Measurements from ENCODE around the gene TMEM109. TPM values are rescaled to one million over a fixed set of nuclear protein-coding genes. Genes with fewer than 3 reads are reported as not detected.

TMEM109 gene
- total and polyA plus RNA-seq, 2 of the 8 experiments (the other 6 are each of a cell fraction or from before 2014, with no cell fraction given) = 27.3 to 30.3 TPM

DNA sequence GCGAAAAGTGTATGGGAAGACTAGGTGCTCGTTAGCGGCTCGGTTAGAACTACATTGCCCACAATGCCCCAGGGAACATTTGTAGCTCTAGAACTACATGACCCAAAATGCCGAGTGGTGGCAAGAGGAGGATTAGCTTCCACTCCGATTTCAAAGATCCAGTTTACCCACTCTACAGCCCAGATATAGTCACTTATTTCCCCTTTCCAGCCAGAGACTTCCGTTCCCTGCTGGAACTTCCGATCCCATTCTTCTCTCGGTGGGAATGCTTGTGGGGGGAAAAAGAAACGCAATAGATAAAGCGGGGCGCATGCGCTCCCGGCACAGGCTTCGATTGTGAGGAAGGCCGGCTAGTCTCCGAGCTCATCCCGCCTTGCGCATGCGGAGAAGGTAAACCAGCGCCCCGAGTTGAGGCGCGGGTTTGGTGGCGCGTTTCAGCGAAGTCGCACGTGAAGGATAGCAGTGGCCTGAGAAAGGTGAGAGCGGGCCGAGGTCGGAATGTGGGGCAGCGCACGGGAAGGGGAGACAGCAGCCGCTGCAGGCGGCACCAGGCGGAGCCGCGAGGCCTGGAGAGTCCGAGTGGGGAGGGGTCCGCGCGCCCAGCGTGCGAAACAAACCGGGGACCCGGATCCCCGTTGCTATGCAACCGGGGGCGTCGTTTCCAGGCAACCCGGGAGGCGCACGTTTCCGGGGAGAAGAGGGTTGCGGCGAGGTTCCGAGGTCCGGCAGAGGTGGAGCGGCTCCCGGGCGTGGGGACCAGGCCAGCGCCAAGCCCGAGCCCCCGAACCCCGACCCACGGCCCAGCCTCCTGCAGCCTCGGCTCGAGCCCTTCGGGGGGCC lies at the start of gene TMEM109 (continued):
- TF ChIP-seq KDM5A (IDR thresholded peaks at IDR 0.05; ENCODE audit: low read length) (no peak), RNF2 (IDR thresholded peaks at IDR 0.05; ENCODE audit: borderline replicate concordance, low read depth, low read length, missing control alignments, poor library complexity, severe bottlenecking) (no peak), SP4 (IDR thresholded peaks at IDR 0.05; ENCODE audit: low read length) (peak; percentile 35; the same call in 1 of the 2 replicates), ASH2L (IDR thresholded peaks at IDR 0.05; ENCODE audit: low read length) (peak; percentile 33), MAFK (IDR thresholded peaks at IDR 0.05; ENCODE audit: low read depth, low read length) (no peak), CBX5 (IDR thresholded peaks at IDR 0.05; ENCODE audit: low read depth, low read length) (no peak), JUND (IDR thresholded peaks at IDR 0.05; ENCODE audit: low read length) (no peak), POU5F1 (IDR thresholded peaks at IDR 0.05; ENCODE audit: low read depth, low read length) (no peak), EZH2 (IDR thresholded peaks at IDR 0.05; ENCODE audit: low read depth, low read length, severe bottlenecking) (no peak), CEBPB (IDR thresholded peaks at IDR 0.05; ENCODE audit: low read depth, low read length) (no peak), JUN (IDR thresholded peaks at IDR 0.05; ENCODE audit: low read depth, low read length) (no peak), BACH1 (IDR thresholded peaks at IDR 0.05; ENCODE audit: low read length) (no peak), CHD2 (IDR thresholded peaks at IDR 0.05; ENCODE audit: low read length) (0 out of 2 replicates have a peak, but pooled peaks have one; percentile 45), KDM4A (IDR thresholded peaks at IDR 0.05; ENCODE audit: low read depth, low read length, severe bottlenecking) (peak; percentile 75), E2F6 (IDR thresholded peaks at IDR 0.05) (peak; percentile 98), SIRT6 (IDR thresholded peaks at IDR 0.05; ENCODE audit: low read length) (no peak), NANOG (IDR thresholded peaks at IDR 0.05; ENCODE audit: insufficient read depth, low read depth, low read length, poor library complexity, severe bottlenecking) (no peak), SIX5 (IDR thresholded peaks at IDR 0.05; ENCODE audit: low read depth, low read length) (peak; percentile 94), TBP (IDR thresholded peaks at IDR 0.05; ENCODE audit: low read depth, low read length) (peak; percentile 61), USF2 (IDR thresholded peaks at IDR 0.05; ENCODE audit: low read length) (peak; percentile 21; the same call in 1 of the 2 replicates), ATF2 (IDR thresholded peaks at IDR 0.05; ENCODE audit: low read length) (peak; percentile 28; the same call in 1 of the 2 replicates)
